Stimulated activated memory B cell treated with anti-CD40 and anti-IgM and Interleukin-4, amounts not matched to agents 10 μg/mL and 1 μg/mL and 100 μg/mL, for 72 hours (primary cell): ENCODE measurements around the gene TMPRSS5.

Source experiments
- ATAC-seq: fragments of 150-1000 bp; cut with Tn5 transposase; 2 replicates; pipeline ENCODE4 v1.10.0; 2021
- H3K27ac Mint-ChIP-seq: one replicate; pipeline ENCODE4 v1.8.0; 2022; ENCODE audit warnings: mild to moderate bottlenecking, mixed read lengths
- H3K27me3 Mint-ChIP-seq: one replicate; pipeline ENCODE4 v1.8.0; 2022; ENCODE audit warnings: mixed read lengths
- H3K36me3 Mint-ChIP-seq: one replicate; pipeline ENCODE4 v1.8.0; 2022; ENCODE audit warnings: mixed read lengths
- H3K4me1 Mint-ChIP-seq: one replicate; pipeline ENCODE4 v1.8.0; 2022; ENCODE audit warnings: mixed read lengths
- H3K4me3 Mint-ChIP-seq: one replicate; pipeline ENCODE4 v1.8.0; 2022; ENCODE audit warnings: mild to moderate bottlenecking, moderate library complexity, mixed read lengths
- H3K9me3 Mint-ChIP-seq: one replicate; pipeline ENCODE4 v1.8.0; 2022; ENCODE audit warnings: mixed read lengths

TMPRSS5 gene

GRCh38 chr11:113664981-113665710 lies 41.0 kb downstream of the TMPRSS5 start:
- Mint-ChIP-seq H3K9me3 (peaks cover 11% of the 10 kb centered on the region), H3K4me3 (no peak overlapping the region), H3K27ac (no peak overlapping the region), H3K27me3 (no peaks in the 10 kb centered on the region), H3K4me1 (no peaks in the 10 kb centered on the region), H3K36me3 (no peaks in the 10 kb centered on the region)
- ATAC-seq = no peak

- no peaks in the 10 kb centered on the region for H3K36me3 Mint-ChIP-seq
- H3K27ac Mint-ChIP-seq = no peak overlapping the region
- H3K4me1 Mint-ChIP-seq = no peaks in the 10 kb centered on the region
- no peak for ATAC-seq
- no peak overlapping the region for H3K4me3 Mint-ChIP-seq
- no peaks in the 10 kb centered on the region for H3K27me3 Mint-ChIP-seq
- peaks cover 11% of the 10 kb centered on the region for H3K9me3 Mint-ChIP-seq
These were observed 41.8 kb downstream of the TMPRSS5 start for GRCh38 chr11:113664069-113664980.

GRCh38 chr11:113663567-113663966 lies 42.5 kb downstream of the TMPRSS5 start:
- Mint-ChIP-seq H3K27me3 (no peaks in the 10 kb centered on the region), H3K27ac (no peak overlapping the region), H3K4me3 (no peak overlapping the region), H3K36me3 (no peaks in the 10 kb centered on the region), H3K9me3 (peaks cover 11% of the 10 kb centered on the region), H3K4me1 (no peaks in the 10 kb centered on the region)
- peak; percentile 16 for ATAC-seq

- no peak overlapping the region for H3K4me3 Mint-ChIP-seq
- no peaks in the 10 kb centered on the region for H3K36me3 Mint-ChIP-seq
- no peaks in the 10 kb centered on the region for H3K4me1 Mint-ChIP-seq
- peaks cover 16% of the 10 kb centered on the region for H3K27me3 Mint-ChIP-seq
- H3K27ac Mint-ChIP-seq = no peak overlapping the region
- ATAC-seq = no peak
- peaks cover 5% of the 10 kb centered on the region for H3K9me3 Mint-ChIP-seq
These were observed 50.3 kb downstream of the TMPRSS5 start for GRCh38 chr11:113655771-113656170.

- Mint-ChIP-seq H3K9me3 (peaks cover 3% of the 10 kb centered on the region), H3K36me3 (no peaks in the 10 kb centered on the region), H3K27ac (no peak overlapping the region), H3K27me3 (peaks cover 16% of the 10 kb centered on the region), H3K4me1 (no peaks in the 10 kb centered on the region), H3K4me3 (no peak overlapping the region)
- no peak for ATAC-seq
These were observed 55.1 kb downstream of the TMPRSS5 start for GRCh38 chr11:113651023-113651422.

- Mint-ChIP-seq H3K27me3 (peaks cover 16% of the 10 kb centered on the region), H3K36me3 (no peaks in the 10 kb centered on the region), H3K4me3 (no peak overlapping the region), H3K4me1 (no peaks in the 10 kb centered on the region), H3K9me3 (peaks cover 3% of the 10 kb centered on the region), H3K27ac (no peak overlapping the region)
- no peak for ATAC-seq
These were observed 56.8 kb downstream of the TMPRSS5 start for GRCh38 chr11:113649311-113649710.

GRCh38 chr11:113647856-113648255 lies 58.3 kb downstream of the TMPRSS5 start:
- no peak overlapping the region for H3K4me3 Mint-ChIP-seq
- no peak for ATAC-seq
- peaks cover 3% of the 10 kb centered on the region for H3K9me3 Mint-ChIP-seq
- H3K27me3 Mint-ChIP-seq = peaks cover 9% of the 10 kb centered on the region
- H3K4me1 Mint-ChIP-seq = no peaks in the 10 kb centered on the region
- no peaks in the 10 kb centered on the region for H3K36me3 Mint-ChIP-seq
- H3K27ac Mint-ChIP-seq = no peak overlapping the region

- no peaks in the 10 kb centered on the region for H3K36me3 Mint-ChIP-seq
- no peak for ATAC-seq
- H3K9me3 Mint-ChIP-seq = peaks cover 3% of the 10 kb centered on the region
- no peak overlapping the region for H3K4me3 Mint-ChIP-seq
- H3K27me3 Mint-ChIP-seq = peaks cover 8% of the 10 kb centered on the region
- H3K4me1 Mint-ChIP-seq = no peaks in the 10 kb centered on the region
- no peak overlapping the region for H3K27ac Mint-ChIP-seq
These were observed 59.0 kb downstream of the TMPRSS5 start for GRCh38 chr11:113647108-113647507.

GRCh38 chr11:113645593-113646349 lies 60.3 kb downstream of the TMPRSS5 start:
- Mint-ChIP-seq H3K27me3 (peaks cover 8% of the 10 kb centered on the region), H3K4me3 (no peak overlapping the region), H3K27ac (no peak overlapping the region), H3K36me3 (no peaks in the 10 kb centered on the region), H3K9me3 (no peaks in the 10 kb centered on the region), H3K4me1 (no peaks in the 10 kb centered on the region)
- ATAC-seq = no peak

GRCh38 chr11:113644605-113645004 lies 61.5 kb downstream of the TMPRSS5 start:
- no peaks in the 10 kb centered on the region for H3K9me3 Mint-ChIP-seq
- no peak overlapping the region for H3K27ac Mint-ChIP-seq
- no peak for ATAC-seq
- H3K36me3 Mint-ChIP-seq = no peaks in the 10 kb centered on the region
- H3K27me3 Mint-ChIP-seq = peaks cover 15% of the 10 kb centered on the region
- no peak overlapping the region for H3K4me3 Mint-ChIP-seq
- no peaks in the 10 kb centered on the region for H3K4me1 Mint-ChIP-seq

GRCh38 chr11:113643701-113644100 lies 62.4 kb downstream of the TMPRSS5 start:
- Mint-ChIP-seq H3K27ac (no peak overlapping the region), H3K36me3 (no peaks in the 10 kb centered on the region), H3K4me1 (no peaks in the 10 kb centered on the region), H3K27me3 (peaks cover 24% of the 10 kb centered on the region), H3K9me3 (no peaks in the 10 kb centered on the region), H3K4me3 (no peak overlapping the region)
- peak; percentile 14 for ATAC-seq

- Mint-ChIP-seq H3K27ac (no peak overlapping the region), H3K9me3 (no peaks in the 10 kb centered on the region), H3K4me1 (no peaks in the 10 kb centered on the region), H3K4me3 (no peak overlapping the region), H3K27me3 (peaks cover 29% of the 10 kb centered on the region), H3K36me3 (no peaks in the 10 kb centered on the region)
- ATAC-seq = no peak
These were observed 63.0 kb downstream of the TMPRSS5 start for GRCh38 chr11:113643006-113643585.

- ATAC-seq = no peak
- H3K27me3 Mint-ChIP-seq = peaks cover 29% of the 10 kb centered on the region
- H3K9me3 Mint-ChIP-seq = no peaks in the 10 kb centered on the region
- no peak overlapping the region for H3K4me3 Mint-ChIP-seq
- H3K27ac Mint-ChIP-seq = no peak overlapping the region
- H3K4me1 Mint-ChIP-seq = no peaks in the 10 kb centered on the region
- H3K36me3 Mint-ChIP-seq = no peaks in the 10 kb centered on the region
These were observed 64.0 kb downstream of the TMPRSS5 start for GRCh38 chr11:113642090-113642489.

GRCh38 chr11:113638376-113638775 lies 67.7 kb downstream of the TMPRSS5 start:
- Mint-ChIP-seq H3K4me1 (no peaks in the 10 kb centered on the region), H3K36me3 (no peaks in the 10 kb centered on the region), H3K4me3 (no peak overlapping the region), H3K9me3 (peaks cover 6% of the 10 kb centered on the region), H3K27ac (no peak overlapping the region), H3K27me3 (peaks cover 29% of the 10 kb centered on the region)
- ATAC-seq = no peak

GRCh38 chr11:113637636-113638035 lies 68.5 kb downstream of the TMPRSS5 start:
- ATAC-seq = no peak
- Mint-ChIP-seq H3K9me3 (peaks cover 6% of the 10 kb centered on the region), H3K36me3 (no peaks in the 10 kb centered on the region), H3K4me3 (no peak overlapping the region), H3K27me3 (peaks cover 21% of the 10 kb centered on the region), H3K4me1 (no peaks in the 10 kb centered on the region), H3K27ac (no peak overlapping the region)
